Spleen (tissue), 11 donors: ENCODE results near the gene TFE3. TPM values are rescaled to one million over a fixed set of nuclear protein-coding genes. Genes with fewer than 3 reads are reported as not detected.
A peak's percentile ranks its signal among the peaks of the same experiment; 100 is the strongest.

ENCODE experiments used
- DNase-seq: peaks from one replicate; pipeline ENCODE4 v3.0.0-alpha.2; 2020
- H3K27ac ChIP-seq, 8 donors: fragments of 200-600 bp; sonication (generic) in 7 of 8; 1 replicate in 4 of 8; 2 replicates in 4 of 8; pipeline versions ENCODE4 v1.5.0 to v1.8.0; 2016 to 2021; ENCODE audit warnings: inconsistent platforms in 4 of 8, mild to moderate bottlenecking in 4 of 8, moderate library complexity in 1 of 8
- H3K27me3 ChIP-seq, 7 donors: fragments of 200-600 bp; sonication (generic) in 6 of 7; replicated peaks in 1 of 7; 1 replicate in 4 of 7; 2 replicates in 3 of 7; pipeline versions ENCODE4 v1.5.0 to v1.8.0; 2016 to 2021; ENCODE audit warnings: inconsistent platforms in 3 of 7, mild to moderate bottlenecking in 1 of 7
- H3K36me3 ChIP-seq, 6 donors: fragments of 200-600 bp; sonication (generic) in 5 of 6; 1 replicate in 4 of 6; 2 replicates in 2 of 6; pipeline versions ENCODE4 v1.5.0 to v1.8.0; 2016 to 2021; ENCODE audit warnings: inconsistent platforms in 2 of 6
- H3K4me1 ChIP-seq, 6 donors: fragments of 200-600 bp; sonication (generic) in 5 of 6; 1 replicate in 3 of 6; 2 replicates in 3 of 6; pipeline versions ENCODE4 v1.5.0 to v1.8.0; 2016 to 2021; ENCODE audit warnings: inconsistent platforms in 3 of 6
- H3K4me3 ChIP-seq, 8 donors: fragments of 200-600 bp; sonication (generic) in 7 of 8; 1 replicate in 4 of 8; 2 replicates in 4 of 8; pipeline versions ENCODE4 v1.5.0 to v1.8.0; 2016 to 2021; ENCODE audit warnings: inconsistent platforms in 4 of 8, mild to moderate bottlenecking in 4 of 8, moderate library complexity in 2 of 8
- H3K9me3 ChIP-seq, 8 donors: fragments of 200-600 bp; sonication (generic) in 7 of 8; 1 replicate in 4 of 8; 2 replicates in 4 of 8; pipeline versions ENCODE4 v1.5.0 to v1.8.0; 2016 to 2021; ENCODE audit warnings: inconsistent platforms in 4 of 8
- CTCF ChIP-seq, 11 experiments: fragments of 200-600 bp in 7 of 11; fragments of 450-650 bp in 4 of 11; sonication (generic) in 4 of 11; IDR thresholded peaks in 8 of 11; conservative IDR thresholded peaks in 3 of 11; 1 replicate in 7 of 11; 2 replicates in 4 of 11; pipeline versions ENCODE4 v1.4.0 to v1.8.0; 2016 to 2021; ENCODE audit warnings: antibody characterized with exemption in 11 of 11, inconsistent platforms in 4 of 11, mild to moderate bottlenecking in 1 of 11
- POLR2A ChIP-seq, 3 donors: fragments of 450-650 bp; IDR thresholded peaks; one replicate each; pipeline ENCODE4 v1.5.1; 2017; ENCODE audit warnings: antibody characterized with exemption in 3 of 3, mild to moderate bottlenecking in 1 of 3
- POLR2AphosphoS5 ChIP-seq, 3 donors: sonication (generic); formaldehyde crosslinking; IDR thresholded peaks; one replicate each; pipeline ENCODE4 v1.5.1; 2017; ENCODE audit warnings: antibody characterized with exemption in 3 of 3
- WGBS, 5 donors: extraction: QIAGEN DNeasy Blood & Tissue Kit in 3 of 5; methylation state at CpG; one replicate each; pipeline versions ENCODE4 v1.1.5 to v1.1.7; 2013 to 2018; 5-methylcytosine and 5-hydroxymethylcytosine counted together
- intact Hi-C: fragments of 100-400 bp; cut with DNase I; formaldehyde crosslinking; loops from one replicate; pipeline ENCODE4 v1.15.0; 2023; ENCODE audit warnings: low total_unique reads
- polyA plus RNA-seq, 3 donors: library from polyadenylated mRNA; stranded (reverse); fragments of 200-250 nt; gene quantifications; one replicate each; pipeline ENCODE4 v1.2.1, GENCODE V29; 2013
- total RNA-seq, 7 donors: library from RNA; depleted of rRNA in 3 of 7; stranded (reverse); fragments of >200 nt in 3 of 7; fragmentation: NEBNext Ultra II Directional in 4 of 7; extraction: Animal tissue kit (Norgen Biotek cat#: 25700) in 4 of 7; gene quantifications; one replicate each; pipeline versions ENCODE4 v1.1.0 to v1.2.1, GENCODE V29; 2016 to 2021
- donor health status: healthy with polysubstance abuse.
- donor health status: DM: no; HTN: no; CAD: no; lungs with moderate emphysema.
- donor health status: DM: no; HTN: no; CAD: no.
- donor health status: Bipolar disorder and iron deficiency.
- donor health status: healthy.
- donor health status: DM: no; HTN: no; CAD: no.
- donor health status: DM: yes; HTN: yes; CAD: no.

The TFE3 gene
- total and polyA plus RNA-seq, 10 donors: 16.0 to 79.1 (median 55.5) TPM

- Histone ChIP-seq H3K36me3 (peaks cover 0 to 8% (median 3%) of the 10 kb centered on the region in 6 donors), H3K4me1 (peaks cover 0 to 44% (median 22%) of the 10 kb centered on the region in 6 donors), H3K27me3 (no peaks in the 10 kb centered on the region), H3K9me3 (no peaks in the 10 kb centered on the region), H3K27ac (peak overlapping the region; percentile 37 to 99 (median 74)), H3K4me3 (peak overlapping the region in 1 of 8 donors; percentile 83)
- intact Hi-C loops: no loop called here
- TF ChIP-seq POLR2AphosphoS5 (IDR thresholded peaks at IDR 0.05): no peak
- TF ChIP-seq POLR2A (IDR thresholded peaks at IDR 0.05): no peak
- no peak for TF ChIP-seq CTCF (IDR thresholded peaks at IDR 0.05 in 8 of 11, conservative IDR thresholded peaks at IDR 0.05 in 3 of 11)
- no peak for DNase-seq
- WGBS, 5 donors: 14 to 48% (median 21%) methylated on average over 7 to 13 of the region's 13 CpGs
These were observed 777 bp upstream of the TFE3 start for GRCh38 chrX:49043987-49044281.

GRCh38 chrX:49042581-49043219 is 457 bp downstream of the TFE3 start:
- 0 to 46% (median 2%) methylated on average over 13 to 29 of the region's 29 CpGs for WGBS, 5 donors
- DNase-seq: no peak
- peaks cover 0 to 20% (median 15%) of the 10 kb centered on the region in 6 donors for H3K36me3 ChIP-seq
- H3K9me3 ChIP-seq: no peaks in the 10 kb centered on the region
- H3K4me3 ChIP-seq: peak overlapping the region; percentile 41 to 83 (median 54)
- H3K4me1 ChIP-seq: peaks cover 0 to 48% (median 25%) of the 10 kb centered on the region in 6 donors
- TF ChIP-seq POLR2AphosphoS5 (IDR thresholded peaks at IDR 0.05) (no peak), POLR2A (IDR thresholded peaks at IDR 0.05) (no peak), CTCF (IDR thresholded peaks at IDR 0.05 in 8 of 11, conservative IDR thresholded peaks at IDR 0.05 in 3 of 11) (no peak)
- no peaks in the 10 kb centered on the region for H3K27me3 ChIP-seq
- peak overlapping the region; percentile 81 to 99 (median 96) for H3K27ac ChIP-seq
- intact Hi-C loops: no loop called here

- Histone ChIP-seq H3K27me3 (no peaks in the 10 kb centered on the region), H3K9me3 (no peaks in the 10 kb centered on the region), H3K4me1 (peaks cover 0 to 48% (median 25%) of the 10 kb centered on the region in 6 donors), H3K27ac (peak overlapping the region; percentile 81 to 99 (median 96)), H3K36me3 (peaks cover 0 to 28% (median 21%) of the 10 kb centered on the region in 6 donors), H3K4me3 (peak overlapping the region; percentile 41 to 83 (median 54))
- TF ChIP-seq POLR2A (IDR thresholded peaks at IDR 0.05) (no peak), POLR2AphosphoS5 (IDR thresholded peaks at IDR 0.05) (no peak)
- WGBS, 5 donors: 5 to 33% (median 10%) methylated on average over 8 to 10 of the region's 10 CpGs
- no peak for DNase-seq
- intact Hi-C loops: no loop called here
These were observed 1.2 kb downstream of the TFE3 start for GRCh38 chrX:49041744-49042580.

- 38 to 60% (median 47%) methylated on average over 6 to 7 of the region's 7 CpGs for WGBS, 5 donors
- Histone ChIP-seq H3K4me3 (peak overlapping the region in 5 of 8 donors; percentile 9 to 83 (median 57)), H3K4me1 (peaks cover 0 to 48% (median 25%) of the 10 kb centered on the region in 6 donors), H3K27ac (peak overlapping the region in 7 of 8 donors; percentile 55 to 99 (median 97)), H3K9me3 (no peaks in the 10 kb centered on the region), H3K27me3 (no peaks in the 10 kb centered on the region), H3K36me3 (peaks cover 0 to 43% (median 24%) of the 10 kb centered on the region in 6 donors)
- intact Hi-C loops: no loop called here
- TF ChIP-seq POLR2A (IDR thresholded peaks at IDR 0.05): no peak
- no peak for TF ChIP-seq CTCF (IDR thresholded peaks at IDR 0.05 in 8 of 11, conservative IDR thresholded peaks at IDR 0.05 in 3 of 11)
- TF ChIP-seq POLR2AphosphoS5 (IDR thresholded peaks at IDR 0.05): no peak
- DNase-seq: no peak
These were observed 2.7 kb downstream of the TFE3 start for GRCh38 chrX:49040376-49040955.
